Measurements from ENCODE around the gene PCSK5.
A peak's percentile ranks its signal among the peaks of the same experiment; 100 is the strongest.

The PCSK5 gene

GRCh38 chr9:76403352-76403751 lies 512.9 kb downstream of the PCSK5 start:
- TF ChIP-seq CTCF (IDR thresholded peaks at IDR 0.05; ENCODE audit: insufficient read depth, low read length, poor library complexity, severe bottlenecking) (peak; percentile 42), EZH2phosphoT487 (conservative IDR thresholded peaks at IDR 0.05; ENCODE audit: low read length) (no peak)
- no peaks in the 10 kb centered on the region for H3F3A ChIP-seq (ENCODE audit: insufficient read depth)
- no peaks in the 10 kb centered on the region for H3K79me2 ChIP-seq (ENCODE audit: insufficient read depth, low read length)
- peak overlapping the region; percentile 26 for H3K4me2 ChIP-seq (ENCODE audit: low read depth, low read length, poor library complexity, severe bottlenecking)
- no peaks in the 10 kb centered on the region for H4K20me1 ChIP-seq (ENCODE audit: low read depth, low read length)
- no peaks in the 10 kb centered on the region for H3K9me2 ChIP-seq (replicated peaks; ENCODE audit: insufficient read depth, low read length)
- no peak overlapping the region for H3K9ac ChIP-seq (ENCODE audit: low read length)
- no peaks in the 10 kb centered on the region for H3K27me3 ChIP-seq (ENCODE audit: low read length)
- peak overlapping the region; percentile 10 for H2AFZ ChIP-seq (ENCODE audit: low read depth, low read length, severe bottlenecking)
- no peak overlapping the region for H3K4me3 ChIP-seq (ENCODE audit: insufficient read depth, low read length, poor library complexity, severe bottlenecking)
- no peaks in the 10 kb centered on the region for H3K36me3 ChIP-seq (ENCODE audit: low read length)
- H3K9me3 ChIP-seq (ENCODE audit: insufficient read depth, low read length): no peaks in the 10 kb centered on the region
- no peak overlapping the region for H3K27ac ChIP-seq (ENCODE audit: low read depth, low read length)

- Histone ChIP-seq H3K27ac (ENCODE audit: low read depth, low read length) (no peak overlapping the region), H3K36me3 (ENCODE audit: low read length) (no peaks in the 10 kb centered on the region), H3K79me2 (ENCODE audit: insufficient read depth, low read length) (no peaks in the 10 kb centered on the region), H2AFZ (ENCODE audit: low read depth, low read length, severe bottlenecking) (no peak overlapping the region), H3K4me3 (ENCODE audit: insufficient read depth, low read length, poor library complexity, severe bottlenecking) (no peak overlapping the region), H3K27me3 (ENCODE audit: low read length) (no peaks in the 10 kb centered on the region), H3F3A (ENCODE audit: insufficient read depth) (no peaks in the 10 kb centered on the region), H3K4me2 (ENCODE audit: low read depth, low read length, poor library complexity, severe bottlenecking) (no peak overlapping the region), H3K9ac (ENCODE audit: low read length) (no peak overlapping the region), H3K9me3 (ENCODE audit: insufficient read depth, low read length) (no peaks in the 10 kb centered on the region), H4K20me1 (ENCODE audit: low read depth, low read length) (no peaks in the 10 kb centered on the region), H3K9me2 (replicated peaks; ENCODE audit: insufficient read depth, low read length) (no peaks in the 10 kb centered on the region)
- TF ChIP-seq EZH2phosphoT487 (conservative IDR thresholded peaks at IDR 0.05; ENCODE audit: low read length): no peak
- TF ChIP-seq CTCF (IDR thresholded peaks at IDR 0.05; ENCODE audit: insufficient read depth, low read length, poor library complexity, severe bottlenecking): no peak
Observed at GRCh38 chr9:76404401-76404800, 513.9 kb downstream of the PCSK5 start.

- Histone ChIP-seq H3K79me2 (ENCODE audit: insufficient read depth, low read length) (no peaks in the 10 kb centered on the region), H3K36me3 (ENCODE audit: low read length) (no peaks in the 10 kb centered on the region), H3K9ac (ENCODE audit: low read length) (no peak overlapping the region), H3K27me3 (ENCODE audit: low read length) (no peaks in the 10 kb centered on the region), H3K4me3 (ENCODE audit: insufficient read depth, low read length, poor library complexity, severe bottlenecking) (no peak overlapping the region), H3K9me3 (ENCODE audit: insufficient read depth, low read length) (no peaks in the 10 kb centered on the region), H2AFZ (ENCODE audit: low read depth, low read length, severe bottlenecking) (no peak overlapping the region), H3K4me2 (ENCODE audit: low read depth, low read length, poor library complexity, severe bottlenecking) (no peak overlapping the region), H3F3A (ENCODE audit: insufficient read depth) (no peaks in the 10 kb centered on the region), H3K27ac (ENCODE audit: low read depth, low read length) (no peak overlapping the region), H3K9me2 (replicated peaks; ENCODE audit: insufficient read depth, low read length) (no peaks in the 10 kb centered on the region), H4K20me1 (ENCODE audit: low read depth, low read length) (no peaks in the 10 kb centered on the region)
- TF ChIP-seq EZH2phosphoT487 (conservative IDR thresholded peaks at IDR 0.05; ENCODE audit: low read length): no peak
- TF ChIP-seq CTCF (IDR thresholded peaks at IDR 0.05; ENCODE audit: insufficient read depth, low read length, poor library complexity, severe bottlenecking): no peak
Observed at GRCh38 chr9:76405340-76405739, 514.9 kb downstream of the PCSK5 start.
